HFF-Myc (cell line): ENCODE data around the gene BET1L.

Experiments used
- DNase-seq: peaks from one replicate; pipeline ENCODE4 v3.0.0-alpha.2; 2011; ENCODE audit warnings: low read depth; ENCODE audit errors: extremely low read depth
- H3K4me3 ChIP-seq: replicated peaks from 2 replicates; pipeline ENCODE4 v1.5.1; 2011; ENCODE audit warnings: low read depth, mild to moderate bottlenecking, control low read depth, low read length
- CTCF ChIP-seq: IDR thresholded peaks from 2 replicates; pipeline ENCODE4 v1.5.1; 2012; ENCODE audit warnings: mild to moderate bottlenecking, low read depth, low read length, control low read depth; ENCODE audit errors: missing control alignments

BET1L gene

GRCh38 chr11:236774-237767 lies 29.9 kb upstream of the BET1L start, which contains the start of gene PSMD13:
Gene PSMD13 (plus strand): TSS chr11:236976. CDS start chr11:237050, 74 bp downstream.
- peak within 1 kb of the TSS; percentile 97 for H3K4me3 ChIP-seq
- TF ChIP-seq CTCF: no peak
- peak; percentile 50 for DNase-seq

- no peak for TF ChIP-seq CTCF
- H3K4me3 ChIP-seq: peak within 1 kb of the TSS; percentile 97
- peak; percentile 48 for DNase-seq
Measured at GRCh38 chr11:235997-236773, 29.0 kb upstream of the BET1L start, which contains the start of gene SIRT3. Gene SIRT3 (minus strand): TSS chr11:236342. CDS start chr11:236328, 14 bp downstream.

GRCh38 chr11:235609-235996 lies 28.4 kb upstream of the BET1L start:
- no peak for TF ChIP-seq CTCF
- H3K4me3 ChIP-seq: peak overlapping the region; percentile 97
- no peak for DNase-seq

- peak overlapping the region; percentile 97 for H3K4me3 ChIP-seq
- no peak for DNase-seq
- no peak for TF ChIP-seq CTCF
Measured at GRCh38 chr11:235180-235579, 28.0 kb upstream of the BET1L start.

GRCh38 chr11:232783-233565 lies 25.8 kb upstream of the BET1L start:
- no peak overlapping the region for H3K4me3 ChIP-seq
- no peak for TF ChIP-seq CTCF
- no peak for DNase-seq

- H3K4me3 ChIP-seq: no peak overlapping the region
- TF ChIP-seq CTCF: no peak
- no peak for DNase-seq
Measured at GRCh38 chr11:230431-230830, 23.2 kb upstream of the BET1L start.
